HepG2 (cell line): ENCODE data around the gene MID1. TPM values are rescaled to one million over a fixed set of nuclear protein-coding genes. Genes with fewer than 3 reads are reported as not detected.

Experiments
- ATAC-seq: fragments of 200-7000 bp; cut with Tn5 transposase; 3 replicates; pipeline ENCODE4 v1.9.1; 2020; ENCODE audit warnings: mild to moderate bottlenecking, moderate library complexity
- BruUV-seq: library from RNA; stranded (reverse); fragments of 400-500 nt; replicated peaks from 2 replicates; lab custom pipeline; 2021; lab: Mats Ljungman, UMichigan
- CTCF ChIA-PET: fragments of 300-600 bp; formaldehyde crosslinking; extraction: SDS; loops from one replicate; lab custom pipeline; 2021; ENCODE audit warnings: low total read pairs, inconsistent platforms, low intra/inter-chr PET ratio; lab: Yijun Ruan, JAX
- POLR2A ChIA-PET: fragments of 350-600 bp; sonication (Branson Sonifier 250); formaldehyde crosslinking; loops from one replicate; lab custom pipeline; 2020; ENCODE audit warnings: antibody characterized with exemption, inconsistent platforms; lab: Yijun Ruan, JAX
- DNase-seq: peaks from one replicate; pipeline ENCODE4 v3.0.0-alpha.2; 2015; ENCODE audit warnings: low spot score
- FAIRE-seq: peaks from 3 replicates; lab custom pipeline; 2011; peaks lifted over from hg19 to GRCh38; lab: Jason Lieb, UNC
- H2AFZ ChIP-seq: one replicate; pipeline ENCODE4 v1.6.1; 2011; ENCODE audit warnings: low read length, inconsistent platforms
- H3K27ac ChIP-seq: fragments of 300-600 bp; 3 replicates; pipeline ENCODE4 v1.8.0; 2011; ENCODE audit warnings: mixed run types, mild to moderate bottlenecking, mixed read lengths, low read length, inconsistent platforms; ENCODE audit not compliant: insufficient read depth; ENCODE audit errors: extremely low read length
- H3K27me3 ChIP-seq, 2 experiments: fragments of 200-600 bp in 1 of 2; 2 replicates in 1 of 2; 3 replicates in 1 of 2; pipeline versions ENCODE4 v1.6.0 to v1.8.0; 2011; ENCODE audit warnings: low read length in 2 of 2, mild to moderate bottlenecking in 2 of 2, moderate library complexity in 2 of 2, inconsistent platforms in 1 of 2; ENCODE audit not compliant: insufficient read depth in 2 of 2, control insufficient read depth in 1 of 2
- H3K36me3 ChIP-seq, 2 experiments: fragments of 200-600 bp in 1 of 2; replicated peaks in 1 of 2; 2 replicates in 1 of 2; 3 replicates in 1 of 2; pipeline versions ENCODE4 v1.5.1 to v1.8.0; 2011; ENCODE audit warnings: low read length in 2 of 2, inconsistent platforms in 1 of 2; ENCODE audit not compliant: insufficient read depth in 2 of 2, control insufficient read depth in 1 of 2
- H3K4me1 ChIP-seq: 2 replicates; pipeline ENCODE4 v1.5.1; 2012; ENCODE audit warnings: low read length, inconsistent platforms; ENCODE audit not compliant: insufficient read depth
- H3K4me2 ChIP-seq: 2 replicates; pipeline ENCODE4 v1.6.0; 2011; ENCODE audit warnings: low read depth, low read length, inconsistent platforms
- H3K4me3 ChIP-seq, 3 experiments: fragments of 200-600 bp in 1 of 3; sonication (generic), shearing (Covaris generic) in 1 of 3; replicated peaks in 1 of 3; 2 replicates each; pipeline ENCODE4 v1.5.1; 2011 to 2016; ENCODE audit warnings: low read length in 3 of 3, inconsistent platforms in 2 of 3, low read depth in 2 of 3, mild to moderate bottlenecking in 2 of 3, control low read depth in 1 of 3, mixed read lengths in 1 of 3; ENCODE audit not compliant: insufficient read depth in 1 of 3
- H3K79me2 ChIP-seq: one replicate; pipeline ENCODE4 v1.6.1; 2011; ENCODE audit warnings: low read length, inconsistent platforms; ENCODE audit not compliant: insufficient read depth
- H3K9ac ChIP-seq: 2 replicates; pipeline ENCODE4 v1.6.0; 2011; ENCODE audit warnings: mild to moderate bottlenecking, low read depth, low read length, inconsistent platforms; ENCODE audit not compliant: insufficient read depth
- H3K9me3 ChIP-seq: 2 replicates; pipeline ENCODE4 v1.5.1; 2012; ENCODE audit warnings: mild to moderate bottlenecking, low read length
- H4K20me1 ChIP-seq: 2 replicates; pipeline ENCODE4 v1.6.0; 2011; ENCODE audit warnings: inconsistent platforms, mild to moderate bottlenecking, low read length, moderate library complexity; ENCODE audit not compliant: insufficient read depth
- FOXC1 ChIP-seq: sonication (generic); formaldehyde crosslinking; IDR thresholded peaks from 2 replicates; pipeline ENCODE4 v1.8.0; 2022; ENCODE audit warnings: mild to moderate bottlenecking, missing genetic modification reagents, borderline replicate concordance
- GMEB2 ChIP-seq: IDR thresholded peaks from 2 replicates; pipeline ENCODE4 v1.6.1; 2016; ENCODE audit warnings: missing biosample characterization, missing genetic modification reagents, low read depth
- HNRNPK ChIP-seq: fragments of 200-400 bp; formaldehyde crosslinking; IDR thresholded peaks from 2 replicates; pipeline ENCODE4 v1.6.1; 2018; ENCODE audit warnings: low read length, low read depth, moderate library complexity, mild to moderate bottlenecking; ENCODE audit not compliant: poor library complexity, severe bottlenecking
- PHF5A ChIP-seq: IDR thresholded peaks from one replicate; pipeline ENCODE4 v1.6.1; 2018; ENCODE audit warnings: low read depth, missing genetic modification reagents; ENCODE audit not compliant: unreplicated experiment
- TMF1 ChIP-seq: sonication (generic); formaldehyde crosslinking; IDR thresholded peaks from 2 replicates; pipeline ENCODE4 v1.8.1; 2022; ENCODE audit warnings: low read depth, missing genetic modification reagents
- ZEB1 ChIP-seq: IDR thresholded peaks from 2 replicates; pipeline ENCODE4 v1.6.1; 2012; ENCODE audit warnings: mild to moderate bottlenecking, low read depth, inconsistent platforms; ENCODE audit not compliant: insufficient replicate concordance
- ZNF550 ChIP-seq: sonication (generic); formaldehyde crosslinking; IDR thresholded peaks from 2 replicates; pipeline ENCODE4 v1.4.0; 2020; ENCODE audit warnings: mild to moderate bottlenecking, missing genetic modification reagents, borderline replicate concordance
- ZNF713 ChIP-seq: sonication (generic); formaldehyde crosslinking; IDR thresholded peaks from 2 replicates; pipeline ENCODE4 v1.4.0; 2020; ENCODE audit warnings: mild to moderate bottlenecking, missing genetic modification reagents
- ZNF784 ChIP-seq: sonication (generic); formaldehyde crosslinking; IDR thresholded peaks from 2 replicates; pipeline ENCODE4 v1.5.1; 2020; ENCODE audit warnings: missing genetic modification reagents, mild to moderate bottlenecking, borderline replicate concordance
- WGBS: methylation state at CpG from one replicate; pipeline ENCODE4 v1.1.6; 2017; ENCODE audit warnings: low lambda C conversion rate; 5-methylcytosine and 5-hydroxymethylcytosine counted together
- in situ Hi-C: cut with HindIII; loops from 2 replicates; pipeline ENCODE4 v1.10.0; 2017; ENCODE audit warnings: low pct_unique_long_range_greater_than_20kb; ENCODE audit not compliant: extremely low pct_ligation_motif_present
- intact Hi-C: fragments of 100-400 bp; cut with micrococcal nuclease; formaldehyde crosslinking; loops from one replicate; pipeline ENCODE4 v1.10.0; 2022; ENCODE audit not compliant: unreplicated experiment
- polyA plus RNA-seq, 8 experiments: library from polyadenylated mRNA; depleted of rRNA in 3 of 8; stranded (reverse) in 7 of 8; unstranded in 1 of 8; fragments of >200 nt; fragmentation: Illumina TruSeq in 4 of 8; extraction: Trizol in 4 of 8; gene quantifications; 2 replicates each; pipeline versions ENCODE4 v1.2.1 to v1.2.3, GENCODE V29; 2011 to 2016; ENCODE audit warnings: low read depth in 4 of 8, missing spikeins in 1 of 8, mixed read lengths in 1 of 8; ENCODE audit not compliant: insufficient read depth in 1 of 8
- total RNA-seq, 5 experiments: library from RNA; depleted of rRNA; stranded (reverse); fragments of >200 nt; fragmentation: Illumina TruSeq; extraction: Trizol; gene quantifications; 2 replicates each; pipeline ENCODE4 v1.2.3, GENCODE V29; 2016; ENCODE audit warnings: low read depth in 1 of 5
- TF ChIP-seq, protein P1 (sequence below): IDR thresholded peaks from 2 replicates; pipeline ENCODE4 v1.6.1; 2016; ENCODE audit warnings: control low read depth
- TF ChIP-seq, protein P2 (sequence below): IDR thresholded peaks from 2 replicates; pipeline ENCODE4 v1.6.1; 2016; ENCODE audit warnings: mild to moderate bottlenecking, missing biosample characterization, missing genetic modification reagents

MID1 gene
- total and polyA plus RNA-seq, 2 of the 13 experiments (the other 11 are each of a cell fraction or from before 2014, with no cell fraction given), result 0.86 to 1.1 TPM

- no peak for TF ChIP-seq FOXC1 (CRISPR knock-in tag)
- TF ChIP-seq, protein P1, sequence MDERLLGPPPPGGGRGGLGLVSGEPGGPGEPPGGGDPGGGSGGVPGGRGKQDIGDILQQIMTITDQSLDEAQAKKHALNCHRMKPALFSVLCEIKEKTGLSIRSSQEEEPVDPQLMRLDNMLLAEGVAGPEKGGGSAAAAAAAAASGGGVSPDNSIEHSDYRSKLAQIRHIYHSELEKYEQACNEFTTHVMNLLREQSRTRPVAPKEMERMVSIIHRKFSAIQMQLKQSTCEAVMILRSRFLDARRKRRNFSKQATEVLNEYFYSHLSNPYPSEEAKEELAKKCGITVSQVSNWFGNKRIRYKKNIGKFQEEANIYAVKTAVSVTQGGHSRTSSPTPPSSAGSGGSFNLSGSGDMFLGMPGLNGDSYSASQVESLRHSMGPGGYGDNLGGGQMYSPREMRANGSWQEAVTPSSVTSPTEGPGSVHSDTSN (CRISPR knock-in tag), result no peak
Measured at GRCh38 chrX:10457092-10457491, 163.3 kb downstream of the MID1 start (continued).

DNA sequence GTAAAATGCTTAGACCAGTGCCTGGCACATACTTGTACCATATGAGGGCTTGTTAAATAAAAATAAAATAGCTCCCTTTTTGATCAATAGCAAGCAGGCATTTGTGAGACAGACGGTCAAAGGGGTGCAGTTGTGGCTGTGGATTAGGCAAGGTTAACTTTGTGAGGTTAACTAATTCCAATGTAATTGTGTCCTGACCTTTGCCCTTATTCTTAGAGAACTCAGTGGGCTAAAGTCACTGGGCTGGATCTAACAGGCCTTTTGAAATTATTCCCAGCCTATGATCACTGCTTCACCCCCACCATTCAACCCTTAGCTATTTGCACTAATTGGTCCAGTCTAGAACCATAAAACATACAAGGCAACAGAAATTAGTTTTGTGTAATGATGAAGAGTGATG lies 166.4 kb downstream of the MID1 start:
- Histone ChIP-seq H3K9ac (no peak overlapping the region), H3K27me3 (no peaks in the 10 kb centered on the region), H3K79me2 (no peaks in the 10 kb centered on the region), H3K27ac (no peak overlapping the region), H3K4me2 (no peak overlapping the region), H4K20me1 (no peaks in the 10 kb centered on the region), H2AFZ (no peak overlapping the region), H3K4me1 (no peaks in the 10 kb centered on the region), H3K9me3 (no peaks in the 10 kb centered on the region), H3K36me3 (no peaks in the 10 kb centered on the region), H3K4me3 (no peak overlapping the region)
- intact Hi-C loops, result no loop called here
- 88% methylated on average over 1 of the region's 1 CpG for WGBS
- no TSS peak for BruUV-seq
- ATAC-seq, result no peak
- peak; percentile 49 for FAIRE-seq
- CTCF ChIA-PET, result no interaction called here
- POLR2A ChIA-PET, result no interaction called here
- no peak for DNase-seq
- in situ Hi-C loops, result no loop called here
- TF ChIP-seq, protein P2, sequence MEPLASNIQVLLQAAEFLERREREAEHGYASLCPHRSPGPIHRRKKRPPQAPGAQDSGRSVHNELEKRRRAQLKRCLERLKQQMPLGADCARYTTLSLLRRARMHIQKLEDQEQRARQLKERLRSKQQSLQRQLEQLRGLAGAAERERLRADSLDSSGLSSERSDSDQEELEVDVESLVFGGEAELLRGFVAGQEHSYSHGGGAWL, result no peak
- TF ChIP-seq ZNF550 (CRISPR knock-in tag), result no peak
- TF ChIP-seq TMF1 (CRISPR knock-in tag), result no peak
- no peak for TF ChIP-seq GMEB2 (CRISPR knock-in tag)
- no peak for TF ChIP-seq ZNF713
- no peak for TF ChIP-seq HNRNPK
- no peak for TF ChIP-seq PHF5A (CRISPR knock-in tag)
- no peak for TF ChIP-seq ZNF784
- no peak for TF ChIP-seq ZEB1
